Subcutaneous adipose tissue (tissue), 4 donors: ENCODE results near the gene OVOL2. TPM values are rescaled to one million over a fixed set of nuclear protein-coding genes. Genes with fewer than 3 reads are reported as not detected.

Experiments used
- total RNA-seq, 4 donors: library from RNA; depleted of rRNA; stranded (reverse); fragments of >200 nt; gene quantifications; one replicate each; pipeline ENCODE4 v1.1.0, GENCODE V29; 2016
- TF ChIP-seq, protein P1 (sequence below): fragments of 450-650 bp; IDR thresholded peaks from one replicate; pipeline ENCODE4 v1.5.1; 2016; ENCODE audit warnings: low read depth, mild to moderate bottlenecking, control low read depth, antibody characterized with exemption, moderate library complexity

The OVOL2 gene
- total RNA-seq, 4 donors from 2014 or later = not detected

DNA sequence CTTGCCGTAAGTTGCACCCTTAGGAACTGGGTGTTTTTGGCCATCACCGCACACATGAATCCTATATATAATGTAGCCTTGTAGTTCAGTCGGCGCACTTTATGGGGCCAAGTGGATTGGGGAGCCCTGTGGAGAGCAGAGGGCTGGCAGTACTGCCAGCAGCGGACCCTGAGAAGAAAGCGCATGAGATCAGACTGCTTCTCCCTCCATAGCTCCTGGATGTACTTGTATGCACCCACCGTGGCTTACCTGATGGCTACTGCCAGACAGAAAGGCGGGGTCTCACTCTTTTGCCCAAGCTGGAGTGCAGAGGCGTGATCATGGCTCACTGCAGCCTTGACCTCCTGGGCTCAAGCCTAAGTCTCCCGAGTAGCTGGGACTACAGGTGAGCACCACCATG lies 32.8 kb upstream of the OVOL2 start:
- TF ChIP-seq, protein P1, sequence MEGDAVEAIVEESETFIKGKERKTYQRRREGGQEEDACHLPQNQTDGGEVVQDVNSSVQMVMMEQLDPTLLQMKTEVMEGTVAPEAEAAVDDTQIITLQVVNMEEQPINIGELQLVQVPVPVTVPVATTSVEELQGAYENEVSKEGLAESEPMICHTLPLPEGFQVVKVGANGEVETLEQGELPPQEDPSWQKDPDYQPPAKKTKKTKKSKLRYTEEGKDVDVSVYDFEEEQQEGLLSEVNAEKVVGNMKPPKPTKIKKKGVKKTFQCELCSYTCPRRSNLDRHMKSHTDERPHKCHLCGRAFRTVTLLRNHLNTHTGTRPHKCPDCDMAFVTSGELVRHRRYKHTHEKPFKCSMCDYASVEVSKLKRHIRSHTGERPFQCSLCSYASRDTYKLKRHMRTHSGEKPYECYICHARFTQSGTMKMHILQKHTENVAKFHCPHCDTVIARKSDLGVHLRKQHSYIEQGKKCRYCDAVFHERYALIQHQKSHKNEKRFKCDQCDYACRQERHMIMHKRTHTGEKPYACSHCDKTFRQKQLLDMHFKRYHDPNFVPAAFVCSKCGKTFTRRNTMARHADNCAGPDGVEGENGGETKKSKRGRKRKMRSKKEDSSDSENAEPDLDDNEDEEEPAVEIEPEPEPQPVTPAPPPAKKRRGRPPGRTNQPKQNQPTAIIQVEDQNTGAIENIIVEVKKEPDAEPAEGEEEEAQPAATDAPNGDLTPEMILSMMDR = no peak

DNA sequence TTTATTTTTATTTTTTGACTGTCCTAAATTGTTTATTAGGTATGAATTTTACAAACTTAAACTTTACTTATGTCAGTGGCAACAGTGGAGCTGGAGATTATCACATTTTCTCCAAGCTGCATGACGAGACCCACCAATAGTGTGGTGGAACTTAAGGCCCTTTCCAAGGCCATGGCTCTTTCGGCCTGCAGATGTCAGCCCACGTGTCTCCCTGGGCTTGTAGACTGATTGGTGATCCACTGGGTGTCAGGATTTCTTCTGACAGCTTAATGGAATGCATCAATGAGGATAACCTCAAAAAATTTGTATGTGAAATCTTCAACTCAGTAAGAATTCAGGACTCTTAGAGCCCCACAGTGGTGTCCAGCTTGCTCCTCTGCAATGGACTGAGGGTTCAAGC lies 32.3 kb upstream of the OVOL2 start:
- TF ChIP-seq, protein P1 = no peak

DNA sequence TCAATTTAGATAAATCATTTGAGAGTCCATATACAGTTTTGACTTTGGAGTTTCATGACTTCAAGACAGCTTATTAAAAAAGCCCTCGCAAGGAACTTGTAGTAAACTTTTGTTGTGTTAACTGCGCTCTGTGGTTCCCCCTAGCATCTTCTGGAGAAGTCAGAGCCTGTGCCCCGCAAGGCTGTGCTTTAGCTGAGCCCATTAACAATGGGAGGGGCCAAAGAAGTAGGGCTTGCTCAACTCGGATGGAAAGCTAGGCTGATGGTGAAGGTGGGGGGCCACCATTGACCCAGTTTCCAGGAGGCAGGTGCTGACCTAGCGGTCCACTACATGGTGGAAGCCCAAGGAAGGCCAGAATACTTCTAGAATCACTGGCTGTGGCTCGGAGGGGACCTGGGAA lies 29.3 kb upstream of the OVOL2 start:
- TF ChIP-seq, protein P1 = no peak

DNA sequence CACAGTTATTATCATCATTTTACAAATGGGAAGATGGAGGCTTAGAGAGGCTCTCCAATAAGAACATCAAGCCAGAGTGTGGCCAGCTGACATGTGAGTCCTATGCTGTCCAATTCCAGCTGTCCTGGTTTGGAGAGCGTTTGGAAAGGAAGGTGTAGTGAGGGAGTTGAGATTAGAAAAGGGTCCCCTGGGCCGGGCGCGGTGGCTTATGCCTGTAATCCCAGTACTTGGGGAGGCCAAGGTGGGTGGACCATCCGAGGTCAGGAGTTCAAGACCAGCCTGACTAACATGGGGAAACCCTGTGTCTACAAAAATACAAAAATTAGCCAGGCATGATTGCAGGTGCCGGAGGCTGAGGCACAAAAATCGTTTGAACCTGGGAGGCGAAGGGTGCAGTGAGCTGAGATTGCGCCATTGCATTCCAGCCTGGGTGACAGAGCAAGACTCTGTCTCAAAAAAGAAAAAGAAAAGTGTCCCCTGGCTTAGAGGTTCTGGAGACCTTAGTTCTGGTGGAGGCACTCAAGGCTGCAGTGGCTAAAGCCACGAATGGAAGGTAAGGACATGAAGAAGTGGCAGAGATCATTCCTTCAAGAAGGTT lies 22.1 kb upstream of the OVOL2 start:
- TF ChIP-seq, protein P1 = no peak

DNA sequence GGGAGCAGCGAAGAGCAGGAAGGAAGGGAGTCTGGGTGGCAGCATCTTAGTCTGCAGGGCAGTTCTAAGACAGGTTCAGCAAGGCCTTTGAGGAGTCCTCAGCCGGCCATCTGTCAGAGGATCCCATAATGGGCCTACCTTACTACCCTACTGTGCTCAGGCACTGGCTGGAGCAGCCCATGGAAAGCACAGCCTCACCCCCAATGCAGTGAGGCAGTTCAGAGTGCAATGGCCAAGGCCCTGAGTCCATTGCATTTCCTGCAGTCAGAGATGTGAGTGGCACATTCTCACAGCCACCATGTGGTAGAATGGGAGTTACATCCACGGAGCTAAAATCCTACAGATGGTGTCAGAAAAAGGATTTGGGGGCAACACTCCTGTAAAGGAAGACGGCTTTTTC lies 19.4 kb upstream of the OVOL2 start:
- TF ChIP-seq, protein P1 = no peak

DNA sequence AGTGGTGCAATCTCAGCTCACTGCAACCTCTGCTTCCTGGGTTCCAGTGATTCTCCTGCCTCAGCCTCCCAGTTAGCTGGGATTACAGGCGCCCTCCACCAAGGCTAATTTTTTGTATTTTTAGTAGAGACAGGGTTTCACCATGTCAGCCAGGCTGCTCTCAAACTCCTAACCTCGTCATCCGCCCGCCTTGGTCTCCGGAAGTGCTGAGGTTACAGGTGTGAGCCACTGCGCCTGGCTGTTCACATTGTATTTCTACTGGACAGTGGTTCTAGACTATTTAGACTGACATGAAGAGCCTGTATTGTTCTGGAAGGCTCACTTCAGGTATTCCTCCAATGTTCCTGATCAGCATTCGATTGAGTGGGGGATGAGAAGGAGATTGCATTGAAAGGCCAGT lies 14.8 kb upstream of the OVOL2 start:
- TF ChIP-seq, protein P1 = no peak

DNA sequence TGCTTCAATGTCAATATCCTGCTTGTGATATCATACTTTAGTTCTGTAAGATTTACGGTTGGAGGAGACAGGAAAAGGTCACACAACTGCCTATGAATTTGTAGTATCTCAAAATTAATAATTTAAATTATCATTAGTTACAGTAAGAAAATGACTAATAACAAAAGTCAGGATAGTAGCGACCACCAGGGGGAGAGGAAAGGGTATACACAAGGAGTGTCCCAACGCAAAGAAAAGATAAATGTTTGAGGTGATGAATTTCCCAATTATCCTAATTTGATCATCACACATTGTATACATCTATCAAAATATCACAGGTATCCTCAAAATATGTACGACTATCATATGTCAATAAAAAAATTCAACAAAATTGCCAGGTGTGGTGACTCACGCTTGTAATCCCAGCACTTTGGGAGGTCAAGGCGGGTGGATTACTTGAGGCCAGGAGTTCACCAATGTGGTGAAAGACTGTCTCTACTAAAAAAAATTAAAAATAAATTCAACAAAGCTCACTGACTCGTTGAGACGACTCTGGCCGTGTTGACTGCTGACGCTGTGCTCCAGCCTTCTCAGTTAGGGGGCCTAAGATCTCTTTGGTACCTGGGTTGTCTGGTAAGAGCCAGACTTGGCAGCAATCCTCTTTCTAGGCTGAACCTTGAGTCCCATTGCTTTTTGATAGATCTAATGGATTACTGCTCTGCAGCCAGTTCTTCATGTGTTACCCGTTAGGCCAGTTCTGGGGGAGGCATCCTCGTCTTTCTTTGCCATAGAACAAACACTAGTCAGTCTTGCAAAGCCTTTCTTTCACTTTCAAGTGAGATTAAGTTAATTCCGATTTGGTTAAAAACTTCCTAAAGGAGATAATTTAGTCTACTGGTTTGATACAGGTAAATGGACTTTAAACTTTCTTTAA lies 9.0 kb upstream of the OVOL2 start:
- TF ChIP-seq, protein P1 = no peak
